Naive thymus-derived CD4-positive, alpha-beta T cell (primary cell): Measurements from ENCODE around the gene RASA3. TPM values are rescaled to one million over a fixed set of nuclear protein-coding genes. Genes with fewer than 3 reads are reported as not detected.

Experiments
- ATAC-seq: fragments of 150-1000 bp; cut with Tn5 transposase; 2 replicates; pipeline ENCODE4 v1.10.0; 2021; ENCODE audit warnings: mild to moderate bottlenecking, moderate library complexity
- CTCF ChIA-PET: fragments of 350-600 bp; sonication (Branson Sonifier 250); formaldehyde crosslinking; loops from one replicate; lab custom pipeline; 2021; ENCODE audit warnings: antibody characterized with exemption; lab: Charles Lee
- POLR2A ChIA-PET: fragments of 350-600 bp; sonication (Branson Sonifier 250); formaldehyde crosslinking; loops from one replicate; lab custom pipeline; 2021; ENCODE audit warnings: antibody characterized with exemption, inconsistent platforms; lab: Charles Lee
- DNase-seq, 9 donors: peaks; one replicate each; pipeline versions ENCODE4 v3.0.0 to v3.0.0-alpha.2; 2020 to 2022; ENCODE audit warnings: mixed read lengths in 1 of 9
- H3K27ac ChIP-seq: one replicate; pipeline ENCODE4 v1.7.0; 2013; ENCODE audit warnings: mild to moderate bottlenecking, low read depth, low read length, moderate library complexity
- H3K27me3 ChIP-seq, 2 donors: one replicate each; pipeline ENCODE4 v1.7.0; 2013; ENCODE audit warnings: low read length in 2 of 2, mild to moderate bottlenecking in 2 of 2, moderate library complexity in 2 of 2; ENCODE audit not compliant: control insufficient read depth in 2 of 2, insufficient read depth in 2 of 2
- H3K36me3 ChIP-seq, 3 experiments: 1 replicate in 2 of 3; 2 replicates in 1 of 3; pipeline ENCODE4 v1.7.0; 2013; ENCODE audit warnings: low read length in 3 of 3, mild to moderate bottlenecking in 3 of 3, moderate library complexity in 1 of 3; ENCODE audit not compliant: insufficient read depth in 3 of 3, control insufficient read depth in 2 of 3
- H3K4me1 ChIP-seq, 2 donors: one replicate each; pipeline ENCODE4 v1.7.0; 2013; ENCODE audit warnings: low read length in 2 of 2, mild to moderate bottlenecking in 2 of 2, moderate library complexity in 1 of 2; ENCODE audit not compliant: control insufficient read depth in 2 of 2, insufficient read depth in 2 of 2
- H3K4me3 ChIP-seq: 2 replicates; pipeline ENCODE4 v1.7.0; 2013; ENCODE audit warnings: mild to moderate bottlenecking, low read length
- H3K9me3 ChIP-seq, 3 experiments: 1 replicate in 2 of 3; 2 replicates in 1 of 3; pipeline ENCODE4 v1.7.0; 2013; ENCODE audit warnings: low read length in 3 of 3; ENCODE audit not compliant: control insufficient read depth in 2 of 3
- H3K27ac Mint-ChIP-seq, 9 donors: one replicate each; pipeline ENCODE4 v1.8.0; 2020 to 2022; ENCODE audit warnings: mixed read lengths in 9 of 9, mild to moderate bottlenecking in 8 of 9, moderate library complexity in 5 of 9, inconsistent platforms in 2 of 9
- H3K27me3 Mint-ChIP-seq, 5 donors: one replicate each; pipeline ENCODE4 v1.8.0; 2021 to 2022; ENCODE audit warnings: mixed read lengths in 5 of 5, mild to moderate bottlenecking in 1 of 5
- H3K36me3 Mint-ChIP-seq, 5 donors: one replicate each; pipeline ENCODE4 v1.8.0; 2020 to 2022; ENCODE audit warnings: mixed read lengths in 5 of 5, mild to moderate bottlenecking in 3 of 5, inconsistent platforms in 1 of 5
- H3K4me1 Mint-ChIP-seq, 7 donors: one replicate each; pipeline ENCODE4 v1.8.0; 2020 to 2022; ENCODE audit warnings: mixed read lengths in 7 of 7, mild to moderate bottlenecking in 3 of 7, inconsistent platforms in 1 of 7
- H3K4me3 Mint-ChIP-seq, 10 donors: one replicate each; pipeline ENCODE4 v1.8.0; 2020 to 2022; ENCODE audit warnings: mild to moderate bottlenecking in 10 of 10, mixed read lengths in 10 of 10, moderate library complexity in 6 of 10, inconsistent platforms in 2 of 10
- H3K9me3 Mint-ChIP-seq, 11 donors: one replicate each; pipeline ENCODE4 v1.8.0; 2020 to 2022; ENCODE audit warnings: mixed read lengths in 11 of 11, mild to moderate bottlenecking in 4 of 11, inconsistent platforms in 1 of 11, moderate library complexity in 1 of 11
- intact Hi-C, 2 donors: fragments of 100-400 bp; cut with micrococcal nuclease; formaldehyde crosslinking; loops; one replicate each; pipeline ENCODE4 v1.15.1; 2023
- polyA plus RNA-seq, 2 donors: library from polyadenylated mRNA; unstranded; fragments of 300-500 nt; fragmentation: Illumina TruSeq; gene quantifications; one replicate each; pipeline ENCODE4 v1.2.3, GENCODE V29; 2021
- total RNA-seq, 6 experiments: library from RNA in 5 of 6; stranded (reverse) in 5 of 6; gene quantifications; 1 replicate in 5 of 6; 2 replicates in 1 of 6; pipeline ENCODE4 v1.2.3 and lab custom pipeline; 2021 to 2026

The RASA3 gene
- total and polyA plus RNA-seq, 7 experiments from 2014 or later = 109 to 227 (median 195) TPM

DNA sequence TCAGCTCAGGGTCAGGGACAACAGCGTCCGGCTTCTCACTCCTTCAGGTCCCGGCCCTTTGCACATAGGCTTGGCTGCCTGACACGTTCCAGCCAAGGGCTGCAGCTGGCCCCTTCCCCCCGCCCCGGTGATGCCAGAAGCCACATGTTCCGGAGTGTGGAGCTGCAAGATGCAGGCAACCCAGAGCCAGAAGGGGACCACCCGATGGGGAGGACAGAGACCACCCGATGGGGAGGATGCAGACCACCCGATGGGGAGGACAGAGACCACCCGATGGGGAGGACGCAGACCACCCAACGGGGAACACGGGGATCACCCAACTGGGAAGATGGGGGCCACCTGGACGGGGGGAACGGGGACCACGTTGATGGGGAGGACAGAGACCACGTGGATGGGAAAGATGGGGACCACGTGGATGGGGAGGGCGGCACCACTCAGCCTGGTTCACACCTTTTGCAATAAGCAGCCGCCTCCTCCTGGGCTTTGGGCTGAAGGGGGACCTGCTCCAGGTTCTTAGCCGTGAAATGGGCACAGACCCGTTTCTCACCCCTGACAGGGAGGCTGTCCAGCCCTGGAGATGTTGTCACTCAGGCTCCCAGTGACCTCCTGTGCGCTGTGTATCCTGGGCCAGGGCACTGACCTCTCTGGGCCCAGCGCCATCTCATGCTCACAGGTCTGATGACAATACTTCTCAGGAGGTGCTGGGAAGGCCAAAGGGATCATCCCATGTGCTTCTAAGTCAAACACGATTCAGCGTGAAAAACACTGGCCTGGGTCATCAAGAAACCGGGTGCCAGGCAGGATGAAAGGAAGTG lies 193.1 kb downstream of the RASA3 start:
- Mint-ChIP-seq H3K36me3 (peaks cover 0 to 7% (median 0%) of the 10 kb centered on the region in 5 donors), H3K4me3 (no peak overlapping the region), H3K27me3 (peaks cover 0 to 2% (median 0%) of the 10 kb centered on the region in 5 donors), H3K4me1 (peaks cover 0 to 5% (median 0%) of the 10 kb centered on the region in 7 donors), H3K9me3 (no peaks in the 10 kb centered on the region), H3K27ac (no peak overlapping the region)
- H3K4me1 ChIP-seq = no peaks in the 10 kb centered on the region
- intact Hi-C loops = no loop called here
- H3K27ac ChIP-seq = no peak overlapping the region
- ChIA-PET POLR2A (interaction anchor here (1.3 kb wide), 1 partner anchor 13 kb away, joined by 3 read pairs; no protein-coding TSS in a partner anchor), CTCF (no interaction called here)
- peaks cover 0 to 2% of the 10 kb centered on the region in 2 donors for H3K27me3 ChIP-seq
- DNase-seq (no peak), ATAC-seq (peak; percentile 18)
- H3K9me3 ChIP-seq = no peaks in the 10 kb centered on the region
- H3K36me3 ChIP-seq = peaks cover 0 to 25% (median 0%) of the 10 kb centered on the region in 3 experiments
- H3K4me3 ChIP-seq = no peak overlapping the region

DNA sequence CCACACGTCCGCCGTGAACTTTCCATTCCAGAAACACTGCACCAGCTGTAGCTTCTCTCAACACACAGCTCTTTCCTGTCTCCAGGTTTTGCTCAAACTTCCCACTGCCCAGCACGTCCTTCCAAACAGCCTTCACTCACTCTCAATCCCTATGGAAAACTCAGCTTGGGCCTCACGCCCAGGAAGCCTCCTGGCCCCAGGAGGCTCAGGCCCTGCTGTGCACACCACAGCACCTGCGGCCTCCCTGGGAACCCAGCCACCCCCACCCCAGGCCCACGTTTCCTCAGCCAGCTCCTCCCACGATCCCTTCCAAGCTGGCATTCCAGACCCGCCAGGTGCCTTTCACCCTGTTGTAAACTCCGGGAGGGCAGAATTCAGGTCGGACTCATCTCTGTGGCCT lies 193.7 kb downstream of the RASA3 start:
- ChIA-PET CTCF (no interaction called here), POLR2A (interaction anchor here (1.3 kb wide), 1 partner anchor 12 kb away, joined by 3 read pairs; no protein-coding TSS in a partner anchor)
- Histone ChIP-seq H3K27ac (no peak overlapping the region), H3K4me1 (no peaks in the 10 kb centered on the region), H3K4me3 (no peak overlapping the region), H3K27me3 (peaks cover 0 to 5% of the 10 kb centered on the region in 2 donors), H3K9me3 (no peaks in the 10 kb centered on the region), H3K36me3 (peaks cover 0 to 19% (median 0%) of the 10 kb centered on the region in 3 experiments)
- Mint-ChIP-seq H3K27me3 (peaks cover 0 to 5% (median 0%) of the 10 kb centered on the region in 5 donors), H3K36me3 (peaks cover 0 to 7% (median 0%) of the 10 kb centered on the region in 5 donors), H3K27ac (peak overlapping the region in 3 of 9 donors; percentile 9 to 51 (median 34)), H3K4me3 (peak overlapping the region in 1 of 10 donors; percentile 16), H3K9me3 (no peaks in the 10 kb centered on the region), H3K4me1 (peaks cover 0 to 5% (median 0%) of the 10 kb centered on the region in 7 donors)
- intact Hi-C loops = no loop called here
- ATAC-seq (no peak), DNase-seq (no peak)

GRCh38 chr13:113938246-113938645 lies 194.2 kb downstream of the RASA3 start:
- Mint-ChIP-seq H3K27ac (peak overlapping the region in 2 of 9 donors; percentile 7 to 51), H3K27me3 (peaks cover 0 to 9% (median 0%) of the 10 kb centered on the region in 5 donors), H3K9me3 (no peaks in the 10 kb centered on the region), H3K36me3 (peaks cover 0 to 3% (median 0%) of the 10 kb centered on the region in 5 donors), H3K4me1 (peaks cover 0 to 5% (median 0%) of the 10 kb centered on the region in 7 donors), H3K4me3 (no peak overlapping the region)
- ChIA-PET POLR2A (interaction anchor here (1.3 kb wide), 1 partner anchor 12 kb away, joined by 3 read pairs; no protein-coding TSS in a partner anchor), CTCF (no interaction called here)
- peaks cover 0 to 5% of the 10 kb centered on the region in 2 donors for H3K27me3 ChIP-seq
- H3K4me1 ChIP-seq = no peaks in the 10 kb centered on the region
- peaks cover 0 to 14% (median 0%) of the 10 kb centered on the region in 3 experiments for H3K36me3 ChIP-seq
- no peaks in the 10 kb centered on the region for H3K9me3 ChIP-seq
- no peak overlapping the region for H3K4me3 ChIP-seq
- H3K27ac ChIP-seq = no peak overlapping the region
- intact Hi-C loops = no loop called here
- DNase-seq = no peak
- ATAC-seq = no peak

DNA sequence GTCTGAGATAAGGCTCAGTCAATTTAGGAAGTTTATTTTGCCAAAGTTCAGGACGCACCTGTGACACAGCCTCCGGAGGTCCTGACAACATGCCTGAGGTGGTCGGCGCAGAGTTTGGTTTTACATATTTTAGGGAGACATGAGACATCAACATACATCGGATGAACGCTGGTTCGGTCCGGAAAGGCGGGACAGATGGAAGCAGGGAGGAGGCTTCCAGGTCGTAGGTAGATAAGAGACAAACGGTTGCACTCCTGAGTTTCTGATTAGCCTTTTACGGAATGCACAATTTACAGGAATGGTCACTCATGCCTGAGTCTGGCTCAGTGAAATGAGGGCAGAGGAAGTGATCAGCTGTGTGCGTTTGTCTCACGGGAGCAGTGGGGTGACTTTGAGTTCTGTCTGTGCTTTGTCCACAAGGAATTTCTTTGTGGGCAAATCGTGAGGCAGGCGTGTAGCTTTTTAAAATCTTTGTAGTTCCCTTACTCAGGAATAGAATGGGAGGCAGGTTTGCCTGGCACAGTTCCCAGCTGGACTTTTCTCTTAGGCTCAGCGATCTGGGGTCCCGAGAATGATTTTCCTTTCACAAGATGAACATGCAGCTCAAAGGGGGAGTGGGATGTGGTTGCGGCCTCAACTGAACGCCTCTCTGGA lies 194.8 kb downstream of the RASA3 start:
- H3K27me3 ChIP-seq = peaks cover 0 to 5% of the 10 kb centered on the region in 2 donors
- intact Hi-C loops = no loop called here
- no peak for DNase-seq
- ChIA-PET POLR2A (no interaction called here), CTCF (interaction anchor here (0.6 kb wide), 1 partner anchor 124 kb away, joined by 3 read pairs; no protein-coding TSS in a partner anchor)
- Mint-ChIP-seq H3K36me3 (no peaks in the 10 kb centered on the region), H3K27ac (peak overlapping the region in 4 of 9 donors; percentile 17 to 81 (median 52)), H3K4me1 (peaks cover 0 to 5% (median 0%) of the 10 kb centered on the region in 7 donors), H3K27me3 (peaks cover 0 to 12% (median 0%) of the 10 kb centered on the region in 5 donors), H3K4me3 (no peak overlapping the region), H3K9me3 (no peaks in the 10 kb centered on the region)
- no peaks in the 10 kb centered on the region for H3K9me3 ChIP-seq
- no peak for ATAC-seq
- H3K27ac ChIP-seq = no peak overlapping the region
- H3K36me3 ChIP-seq = peaks cover 0 to 14% (median 0%) of the 10 kb centered on the region in 3 experiments
- no peak overlapping the region for H3K4me3 ChIP-seq
- H3K4me1 ChIP-seq = no peaks in the 10 kb centered on the region

- no peaks in the 10 kb centered on the region for H3K9me3 Mint-ChIP-seq
- ChIA-PET POLR2A (no interaction called here), CTCF (no interaction called here)
- ATAC-seq (no peak), DNase-seq (no peak)
- H3K27ac Mint-ChIP-seq = peak overlapping the region in 4 of 9 donors; percentile 17 to 81 (median 44)
- no peak overlapping the region for H3K4me3 ChIP-seq
- H3K4me3 Mint-ChIP-seq = no peak overlapping the region
- H3K27me3 Mint-ChIP-seq = peaks cover 0 to 16% (median 0%) of the 10 kb centered on the region in 5 donors
- intact Hi-C loops = no loop called here
- no peaks in the 10 kb centered on the region for H3K36me3 Mint-ChIP-seq
- no peaks in the 10 kb centered on the region for H3K9me3 ChIP-seq
- peaks cover 0 to 5% of the 10 kb centered on the region in 2 donors for H3K27me3 ChIP-seq
- H3K4me1 Mint-ChIP-seq = peaks cover 0 to 5% (median 0%) of the 10 kb centered on the region in 7 donors
- peaks cover 0 to 1% of the 10 kb centered on the region in 2 donors for H3K4me1 ChIP-seq
- no peak overlapping the region for H3K27ac ChIP-seq
- H3K36me3 ChIP-seq = peaks cover 0 to 11% (median 0%) of the 10 kb centered on the region in 3 experiments
Observed at GRCh38 chr13:113937073-113937472, 195.3 kb downstream of the RASA3 start.

DNA sequence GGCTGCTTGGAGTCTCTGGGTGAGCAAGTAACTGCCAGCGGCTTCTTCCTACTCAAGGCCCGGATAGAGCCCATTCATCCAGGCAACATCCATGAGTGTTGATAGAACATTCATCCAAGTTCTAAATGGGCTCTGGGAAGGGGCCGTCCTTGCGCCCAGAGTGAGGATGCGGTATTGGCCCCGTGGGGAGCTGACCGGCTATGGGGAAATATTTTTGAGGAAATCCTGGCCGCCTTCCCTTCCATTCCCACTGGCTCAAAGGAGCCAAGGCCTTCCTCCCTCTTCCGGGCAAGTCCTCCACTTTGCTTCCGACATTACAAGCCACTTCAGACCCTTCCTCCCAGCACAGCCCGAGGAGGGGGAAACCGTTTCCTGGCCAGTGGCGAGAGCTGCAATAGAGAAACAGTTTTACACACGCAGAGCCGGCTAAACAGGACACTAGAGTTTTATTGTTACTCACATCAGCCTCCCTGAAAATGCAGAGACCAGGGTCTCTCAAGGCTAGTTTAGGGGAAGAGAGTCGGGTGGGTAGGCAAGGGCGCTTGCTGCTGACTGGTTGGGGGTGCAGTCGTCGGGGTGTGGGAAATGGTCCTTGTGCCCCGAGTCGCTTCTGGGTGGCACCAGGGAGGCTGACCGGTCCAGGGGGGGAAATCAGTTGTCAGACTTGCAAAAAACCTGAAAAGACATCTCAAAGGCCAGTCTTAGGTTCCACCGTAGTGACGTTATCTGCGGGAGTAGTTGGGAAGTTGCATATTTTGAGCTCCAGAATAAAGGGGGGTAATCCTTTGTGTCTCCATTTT lies 196.1 kb downstream of the RASA3 start:
- ATAC-seq = no peak
- Histone ChIP-seq H3K4me3 (no peak overlapping the region), H3K27me3 (peaks cover 0 to 5% of the 10 kb centered on the region in 2 donors), H3K36me3 (peaks cover 0 to 11% (median 0%) of the 10 kb centered on the region in 3 experiments), H3K9me3 (no peaks in the 10 kb centered on the region), H3K27ac (no peak overlapping the region), H3K4me1 (peaks cover 0 to 8% of the 10 kb centered on the region in 2 donors)
- Mint-ChIP-seq H3K27me3 (peaks cover 0 to 21% (median 0%) of the 10 kb centered on the region in 5 donors), H3K27ac (peak overlapping the region in 1 of 9 donors; percentile 36), H3K9me3 (no peaks in the 10 kb centered on the region), H3K4me3 (no peak overlapping the region), H3K4me1 (peaks cover 0 to 6% (median 0%) of the 10 kb centered on the region in 7 donors), H3K36me3 (no peaks in the 10 kb centered on the region)
- ChIA-PET POLR2A (no interaction called here), CTCF (no interaction called here)
- intact Hi-C loops = no loop called here
- DNase-seq = no peak
